GM23338 (cell line): Measurements from ENCODE around the gene MAFB. TPM values are rescaled to one million over a fixed set of nuclear protein-coding genes. Genes with fewer than 3 reads are reported as not detected.

Experiments used
- ATAC-seq: fragments of 200-7000 bp; cut with Tn5 transposase; 3 replicates; pipeline ENCODE4 v1.9.1; 2020
- DNase-seq: peaks from one replicate; pipeline ENCODE4 v3.0.0-alpha.2; 2015; ENCODE audit warnings: low spot score
- H2AFZ ChIP-seq: fragments of 200-600 bp; sonication (generic); 2 replicates; pipeline ENCODE4 v1.8.0; 2016; ENCODE audit warnings: antibody characterized with exemption, mild to moderate bottlenecking, moderate library complexity
- H3F3A ChIP-seq: fragments of 200-600 bp; sonication (generic); replicated peaks from 2 replicates; pipeline ENCODE4 v1.8.0; 2017; ENCODE audit warnings: antibody characterized with exemption, mixed run types, low read depth
- H3K27ac ChIP-seq: fragments of 200-600 bp; sonication (generic); 2 replicates; pipeline ENCODE4 v1.6.1; 2016; ENCODE audit warnings: low read depth
- H3K27me3 ChIP-seq: fragments of 200-600 bp; sonication (generic); 2 replicates; pipeline ENCODE4 v1.8.0; 2016; ENCODE audit warnings: mild to moderate bottlenecking, mixed run types, moderate library complexity; ENCODE audit not compliant: insufficient read depth
- H3K36me3 ChIP-seq: fragments of 200-600 bp; sonication (generic); 2 replicates; pipeline ENCODE4 v1.8.0; 2016; ENCODE audit warnings: mild to moderate bottlenecking; ENCODE audit not compliant: insufficient read depth
- H3K4me1 ChIP-seq: fragments of 200-600 bp; sonication (generic); 2 replicates; pipeline ENCODE4 v1.8.0; 2016; ENCODE audit warnings: mild to moderate bottlenecking, moderate library complexity; ENCODE audit not compliant: insufficient read depth
- H3K4me2 ChIP-seq: fragments of 200-600 bp; sonication (generic); 2 replicates; pipeline ENCODE4 v1.7.1; 2017; ENCODE audit warnings: mixed run types
- H3K4me3 ChIP-seq: fragments of 200-600 bp; sonication (generic); 2 replicates; pipeline ENCODE4 v1.6.1; 2016; ENCODE audit warnings: mixed run types
- H3K79me2 ChIP-seq: fragments of 200-600 bp; sonication (generic); replicated peaks from 2 replicates; pipeline ENCODE4 v1.8.0; 2017; ENCODE audit warnings: mild to moderate bottlenecking; ENCODE audit not compliant: insufficient read depth
- H3K9me2 ChIP-seq: fragments of 200-600 bp; sonication (generic); 2 replicates; pipeline ENCODE4 v1.8.0; 2017; ENCODE audit not compliant: insufficient read depth
- H4K20me1 ChIP-seq: fragments of 200-600 bp; sonication (generic); replicated peaks from 2 replicates; pipeline ENCODE4 v1.8.0; 2017; ENCODE audit warnings: mild to moderate bottlenecking; ENCODE audit not compliant: insufficient read depth
- H3K27ac Mint-ChIP-seq: 2 replicates; pipeline ENCODE4 v1.8.0; 2020; ENCODE audit warnings: inconsistent platforms, mild to moderate bottlenecking, moderate library complexity, mixed read lengths
- H3K27me3 Mint-ChIP-seq: 3 replicates; pipeline ENCODE4 v1.8.0; 2022; ENCODE audit warnings: low read depth, mild to moderate bottlenecking, moderate library complexity, mixed read lengths, inconsistent platforms; ENCODE audit not compliant: insufficient read depth, poor library complexity
- H3K36me3 Mint-ChIP-seq: 3 replicates; pipeline ENCODE4 v1.8.0; 2021; ENCODE audit warnings: low read depth, mild to moderate bottlenecking, inconsistent platforms, moderate library complexity, mixed read lengths
- H3K4me1 Mint-ChIP-seq: 3 replicates; pipeline ENCODE4 v1.8.0; 2020; ENCODE audit warnings: mild to moderate bottlenecking, inconsistent platforms, mixed read lengths
- H3K4me3 Mint-ChIP-seq: 3 replicates; pipeline ENCODE4 v1.8.0; 2021; ENCODE audit warnings: moderate library complexity, mild to moderate bottlenecking, inconsistent platforms, mixed read lengths
- H3K9me3 Mint-ChIP-seq: 3 replicates; pipeline ENCODE4 v1.8.0; 2020; ENCODE audit warnings: moderate library complexity, mild to moderate bottlenecking, inconsistent platforms, mixed read lengths
- CREB1 ChIP-seq: fragments of 250-450 bp; sonication (Bioruptor Pico); IDR thresholded peaks from 2 replicates; pipeline ENCODE4 v1.5.0; 2020; ENCODE audit warnings: low read depth, mild to moderate bottlenecking, moderate library complexity
- CTCF ChIP-seq, 2 experiments: fragments of 200-600 bp in 1 of 2; sonication (generic) in 1 of 2; conservative IDR thresholded peaks; 2 replicates each; pipeline versions ENCODE4 v1.5.1 to v1.6.1; 2016 to 2017; ENCODE audit warnings: antibody characterized with exemption in 2 of 2, low read depth in 2 of 2, mild to moderate bottlenecking in 2 of 2, moderate library complexity in 1 of 2
- EZH2 ChIP-seq: fragments of 200-600 bp; sonication (generic); IDR thresholded peaks from one replicate; pipeline ENCODE4 v1.8.0; 2017; ENCODE audit warnings: antibody characterized with exemption, mild to moderate bottlenecking, low read depth; ENCODE audit not compliant: unreplicated experiment
- EZH2phosphoT487 ChIP-seq: fragments of 200-600 bp; sonication (generic); IDR thresholded peaks from one replicate; pipeline ENCODE4 v1.8.1; 2018; ENCODE audit warnings: antibody characterized with exemption; ENCODE audit not compliant: unreplicated experiment
- NANOG ChIP-seq: IDR thresholded peaks from 2 replicates; pipeline ENCODE4 v1.6.1; 2016; ENCODE audit warnings: antibody characterized with exemption, borderline replicate concordance
- POLR2AphosphoS5 ChIP-seq: IDR thresholded peaks from 2 replicates; pipeline ENCODE4 v1.6.1; 2016; ENCODE audit warnings: antibody characterized with exemption, low read depth
- STAT1 ChIP-seq: IDR thresholded peaks from one replicate; pipeline ENCODE4 v1.6.1; 2016; ENCODE audit warnings: antibody characterized with exemption; ENCODE audit not compliant: unreplicated experiment
- ZNF114 ChIP-seq: fragments of 250-450 bp; sonication (Bioruptor Pico); IDR thresholded peaks from 2 replicates; pipeline ENCODE4 v1.5.0; 2020; ENCODE audit warnings: mild to moderate bottlenecking, moderate library complexity
- ZNF331 ChIP-seq: fragments of 250-450 bp; sonication (Bioruptor Pico); IDR thresholded peaks from 2 replicates; pipeline ENCODE4 v1.5.0; 2020; ENCODE audit warnings: low read depth, mild to moderate bottlenecking, moderate library complexity
- polyA plus RNA-seq: library from polyadenylated mRNA; unstranded; fragments of >200 nt; fragmentation: Nextera tagmentation; extraction: Ambion mirVana; gene quantifications from 2 replicates; pipeline ENCODE4 v1.2.1, GENCODE V29; 2016
- total RNA-seq: library from RNA; depleted of rRNA; stranded (reverse); fragments of >200 nt; shearing (Covaris generic); gene quantifications from 2 replicates; pipeline ENCODE4 v1.2.3, GENCODE V29; 2014
- TF ChIP-seq, protein P1 (sequence below): IDR thresholded peaks from one replicate; pipeline ENCODE4 v1.6.1; 2018; ENCODE audit warnings: antibody characterized with exemption; ENCODE audit not compliant: unreplicated experiment
- TF ChIP-seq, protein P2 (sequence below): IDR thresholded peaks from 2 replicates; pipeline ENCODE4 v1.6.1; 2016; ENCODE audit warnings: antibody characterized with exemption

Gene MAFB
- total and polyA plus RNA-seq, 2 experiments from 2014 or later, result 1.6 to 2.3 TPM

DNA sequence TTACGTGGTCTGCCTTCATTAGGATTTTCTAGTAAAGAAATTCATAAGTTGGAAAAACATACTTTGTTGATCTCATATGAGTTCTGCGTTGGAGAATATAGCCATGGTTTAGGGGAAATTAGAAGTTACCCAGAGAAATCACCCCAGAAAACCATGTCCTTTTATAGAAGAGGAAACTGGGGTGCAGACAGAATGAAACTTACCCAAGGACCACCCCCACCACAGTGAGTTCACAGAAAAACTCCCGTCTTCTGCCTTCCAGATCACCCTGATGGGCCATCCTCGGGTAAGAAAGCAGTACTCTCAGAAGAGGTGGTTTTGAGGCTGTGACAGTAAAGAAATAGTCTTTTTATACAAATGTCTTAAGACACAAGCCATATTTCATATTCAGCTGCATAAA is 25.1 kb upstream of the MAFB start (continued):
- TF ChIP-seq, protein P1, sequence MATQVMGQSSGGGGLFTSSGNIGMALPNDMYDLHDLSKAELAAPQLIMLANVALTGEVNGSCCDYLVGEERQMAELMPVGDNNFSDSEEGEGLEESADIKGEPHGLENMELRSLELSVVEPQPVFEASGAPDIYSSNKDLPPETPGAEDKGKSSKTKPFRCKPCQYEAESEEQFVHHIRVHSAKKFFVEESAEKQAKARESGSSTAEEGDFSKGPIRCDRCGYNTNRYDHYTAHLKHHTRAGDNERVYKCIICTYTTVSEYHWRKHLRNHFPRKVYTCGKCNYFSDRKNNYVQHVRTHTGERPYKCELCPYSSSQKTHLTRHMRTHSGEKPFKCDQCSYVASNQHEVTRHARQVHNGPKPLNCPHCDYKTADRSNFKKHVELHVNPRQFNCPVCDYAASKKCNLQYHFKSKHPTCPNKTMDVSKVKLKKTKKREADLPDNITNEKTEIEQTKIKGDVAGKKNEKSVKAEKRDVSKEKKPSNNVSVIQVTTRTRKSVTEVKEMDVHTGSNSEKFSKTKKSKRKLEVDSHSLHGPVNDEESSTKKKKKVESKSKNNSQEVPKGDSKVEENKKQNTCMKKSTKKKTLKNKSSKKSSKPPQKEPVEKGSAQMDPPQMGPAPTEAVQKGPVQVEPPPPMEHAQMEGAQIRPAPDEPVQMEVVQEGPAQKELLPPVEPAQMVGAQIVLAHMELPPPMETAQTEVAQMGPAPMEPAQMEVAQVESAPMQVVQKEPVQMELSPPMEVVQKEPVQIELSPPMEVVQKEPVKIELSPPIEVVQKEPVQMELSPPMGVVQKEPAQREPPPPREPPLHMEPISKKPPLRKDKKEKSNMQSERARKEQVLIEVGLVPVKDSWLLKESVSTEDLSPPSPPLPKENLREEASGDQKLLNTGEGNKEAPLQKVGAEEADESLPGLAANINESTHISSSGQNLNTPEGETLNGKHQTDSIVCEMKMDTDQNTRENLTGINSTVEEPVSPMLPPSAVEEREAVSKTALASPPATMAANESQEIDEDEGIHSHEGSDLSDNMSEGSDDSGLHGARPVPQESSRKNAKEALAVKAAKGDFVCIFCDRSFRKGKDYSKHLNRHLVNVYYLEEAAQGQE, result no peak
- no peak for TF ChIP-seq POLR2AphosphoS5
- TF ChIP-seq STAT1, result no peak
- TF ChIP-seq EZH2, result no peak
- TF ChIP-seq CTCF (conservative IDR thresholded peaks at IDR 0.05; ENCODE audit: low read depth in 2 of 2), result no peak

DNA sequence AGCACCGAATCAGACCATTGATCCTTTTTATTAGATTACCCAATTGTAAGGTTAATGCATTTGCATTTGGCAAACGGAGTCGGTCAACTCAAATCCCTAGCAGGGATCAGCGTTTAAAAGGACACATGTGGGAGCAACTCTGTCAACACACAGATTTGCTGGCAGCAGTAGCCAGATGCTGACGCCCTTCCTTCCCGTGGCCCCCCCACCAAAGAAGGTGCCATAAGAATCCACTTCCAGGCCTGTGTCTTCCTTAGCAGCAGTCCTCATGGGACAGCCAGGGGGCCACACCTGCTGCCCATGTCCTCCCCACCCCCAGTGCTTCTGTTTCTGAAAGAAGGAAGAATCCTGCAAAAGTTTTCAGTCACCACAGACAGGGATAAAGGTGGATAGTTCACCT is 24.5 kb upstream of the MAFB start:
- Mint-ChIP-seq H3K4me3 (no peak overlapping the region), H3K27me3 (peaks cover 5% of the 10 kb centered on the region), H3K9me3 (no peaks in the 10 kb centered on the region), H3K4me1 (no peaks in the 10 kb centered on the region; the same call in 2 of the 3 replicates), H3K27ac (no peak overlapping the region), H3K36me3 (no peaks in the 10 kb centered on the region)
- Histone ChIP-seq H3K36me3 (no peaks in the 10 kb centered on the region), H3K27me3 (no peaks in the 10 kb centered on the region), H3F3A (no peaks in the 10 kb centered on the region), H2AFZ (peak overlapping the region; percentile 81; the same call in 1 of the 2 replicates), H4K20me1 (no peaks in the 10 kb centered on the region), H3K79me2 (no peaks in the 10 kb centered on the region), H3K4me1 (no peaks in the 10 kb centered on the region), H3K4me3 (no peak overlapping the region), H3K9me2 (no peaks in the 10 kb centered on the region), H3K4me2 (no peak overlapping the region), H3K27ac (no peak overlapping the region)
- no peak for DNase-seq
- ATAC-seq, result no peak
- TF ChIP-seq CTCF (conservative IDR thresholded peaks at IDR 0.05; ENCODE audit: low read depth in 2 of 2), result no peak
- no peak for TF ChIP-seq NANOG
- TF ChIP-seq STAT1, result no peak
- no peak for TF ChIP-seq EZH2phosphoT487
- no peak for TF ChIP-seq ZNF331
- TF ChIP-seq ZNF114 (CRISPR knock-in tag), result no peak
- TF ChIP-seq, protein P1, result no peak
- no peak for TF ChIP-seq CREB1 (CRISPR knock-in tag)
- TF ChIP-seq EZH2, result no peak
- TF ChIP-seq, protein P2, sequence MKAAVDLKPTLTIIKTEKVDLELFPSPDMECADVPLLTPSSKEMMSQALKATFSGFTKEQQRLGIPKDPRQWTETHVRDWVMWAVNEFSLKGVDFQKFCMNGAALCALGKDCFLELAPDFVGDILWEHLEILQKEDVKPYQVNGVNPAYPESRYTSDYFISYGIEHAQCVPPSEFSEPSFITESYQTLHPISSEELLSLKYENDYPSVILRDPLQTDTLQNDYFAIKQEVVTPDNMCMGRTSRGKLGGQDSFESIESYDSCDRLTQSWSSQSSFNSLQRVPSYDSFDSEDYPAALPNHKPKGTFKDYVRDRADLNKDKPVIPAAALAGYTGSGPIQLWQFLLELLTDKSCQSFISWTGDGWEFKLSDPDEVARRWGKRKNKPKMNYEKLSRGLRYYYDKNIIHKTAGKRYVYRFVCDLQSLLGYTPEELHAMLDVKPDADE, result no peak
